Mesothelial cell of epicardium (in vitro differentiated cells): Measurements from ENCODE around the gene ACOXL. TPM values are rescaled to one million over a fixed set of nuclear protein-coding genes. Genes with fewer than 3 reads are reported as not detected.

Experiments used
- DNase-seq, 2 experiments: peaks; one replicate each; pipeline ENCODE4 v3.0.0; 2021; ENCODE audit warnings: low spot score in 2 of 2; ENCODE audit not compliant: unreplicated experiment in 2 of 2
- H3K27ac Mint-ChIP-seq: 2 replicates; pipeline ENCODE4 v1.8.0; 2021; ENCODE audit warnings: mixed read lengths
- H3K27me3 Mint-ChIP-seq: 2 replicates; pipeline ENCODE4 v1.8.0; 2021; ENCODE audit warnings: low read depth, mixed read lengths
- H3K36me3 Mint-ChIP-seq: 2 replicates; pipeline ENCODE4 v1.8.0; 2021; ENCODE audit warnings: mixed read lengths
- H3K4me1 Mint-ChIP-seq: 2 replicates; pipeline ENCODE4 v1.8.0; 2021; ENCODE audit warnings: mixed read lengths
- H3K4me3 Mint-ChIP-seq: 2 replicates; pipeline ENCODE4 v1.8.0; 2021; ENCODE audit warnings: mild to moderate bottlenecking, moderate library complexity, mixed read lengths
- H3K9me3 Mint-ChIP-seq: 2 replicates; pipeline ENCODE4 v1.8.0; 2021; ENCODE audit warnings: mixed read lengths
- total RNA-seq: library from RNA; stranded (reverse); gene quantifications from 3 replicates; pipeline ENCODE4 v1.2.1, GENCODE V29; 2021
- TF ChIP-seq, protein P1 (sequence below): fragments of 200-600 bp; sonication (generic); IDR thresholded peaks from one replicate; pipeline ENCODE4 v1.5.0; 2021; ENCODE audit warnings: antibody characterized with exemption; ENCODE audit not compliant: unreplicated experiment

Gene ACOXL
- total RNA-seq, 1 donor from 2014 or later = 0.20 TPM

GRCh38 chr2:110877031-110877827 is 144.9 kb downstream of the ACOXL start:
- no peak for DNase-seq
- H3K36me3 Mint-ChIP-seq = peaks cover 3% of the 10 kb centered on the region
- TF ChIP-seq, protein P1, sequence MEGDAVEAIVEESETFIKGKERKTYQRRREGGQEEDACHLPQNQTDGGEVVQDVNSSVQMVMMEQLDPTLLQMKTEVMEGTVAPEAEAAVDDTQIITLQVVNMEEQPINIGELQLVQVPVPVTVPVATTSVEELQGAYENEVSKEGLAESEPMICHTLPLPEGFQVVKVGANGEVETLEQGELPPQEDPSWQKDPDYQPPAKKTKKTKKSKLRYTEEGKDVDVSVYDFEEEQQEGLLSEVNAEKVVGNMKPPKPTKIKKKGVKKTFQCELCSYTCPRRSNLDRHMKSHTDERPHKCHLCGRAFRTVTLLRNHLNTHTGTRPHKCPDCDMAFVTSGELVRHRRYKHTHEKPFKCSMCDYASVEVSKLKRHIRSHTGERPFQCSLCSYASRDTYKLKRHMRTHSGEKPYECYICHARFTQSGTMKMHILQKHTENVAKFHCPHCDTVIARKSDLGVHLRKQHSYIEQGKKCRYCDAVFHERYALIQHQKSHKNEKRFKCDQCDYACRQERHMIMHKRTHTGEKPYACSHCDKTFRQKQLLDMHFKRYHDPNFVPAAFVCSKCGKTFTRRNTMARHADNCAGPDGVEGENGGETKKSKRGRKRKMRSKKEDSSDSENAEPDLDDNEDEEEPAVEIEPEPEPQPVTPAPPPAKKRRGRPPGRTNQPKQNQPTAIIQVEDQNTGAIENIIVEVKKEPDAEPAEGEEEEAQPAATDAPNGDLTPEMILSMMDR = no peak
- peaks cover 5% of the 10 kb centered on the region for H3K27me3 Mint-ChIP-seq
- H3K4me1 Mint-ChIP-seq = no peaks in the 10 kb centered on the region
- H3K9me3 Mint-ChIP-seq = peaks cover 22% of the 10 kb centered on the region
- H3K4me3 Mint-ChIP-seq = no peak overlapping the region
- H3K27ac Mint-ChIP-seq = no peak overlapping the region

DNA sequence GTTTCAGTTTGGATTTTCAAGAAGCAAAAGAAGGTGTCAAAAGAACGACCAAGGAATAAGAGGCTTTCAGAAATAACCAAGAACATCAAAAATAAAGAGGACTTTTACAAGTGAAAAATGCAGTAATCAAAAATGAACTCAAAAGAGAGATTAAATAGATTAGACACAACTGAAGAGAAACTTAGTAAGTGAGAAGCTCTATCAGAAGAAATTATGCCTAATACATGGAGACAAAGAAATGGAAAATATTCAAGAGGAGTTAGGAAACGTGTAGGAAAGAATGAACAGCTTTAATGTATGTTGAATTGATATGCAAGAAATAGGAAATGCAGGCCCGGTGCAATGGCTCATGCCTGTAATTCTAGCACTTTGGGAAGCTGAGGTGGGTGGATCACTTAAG is 145.8 kb downstream of the ACOXL start:
- Mint-ChIP-seq H3K9me3 (peaks cover 22% of the 10 kb centered on the region), H3K36me3 (peaks cover 3% of the 10 kb centered on the region), H3K4me1 (no peaks in the 10 kb centered on the region), H3K27ac (no peak overlapping the region), H3K4me3 (no peak overlapping the region), H3K27me3 (peaks cover 5% of the 10 kb centered on the region)
- TF ChIP-seq, protein P1 = no peak
- no peak for DNase-seq

DNA sequence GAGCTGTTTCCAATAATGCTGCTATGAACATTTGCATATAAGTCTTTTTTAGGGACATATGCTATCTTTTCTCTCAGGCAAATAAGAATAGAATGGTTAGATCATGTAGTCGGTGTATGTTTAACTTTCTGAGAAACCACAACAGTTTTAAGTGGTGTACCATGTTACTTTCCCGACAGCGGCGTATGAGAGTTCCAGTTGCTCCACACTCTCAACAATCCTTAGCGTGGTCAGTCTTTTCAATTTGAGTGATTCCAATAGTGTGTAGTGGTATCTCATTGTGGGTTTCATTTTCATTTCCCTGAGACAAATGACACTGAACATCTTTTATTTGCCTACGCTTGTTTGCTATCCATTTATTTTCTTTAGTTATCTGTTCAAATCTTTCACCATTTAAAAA is 149.5 kb downstream of the ACOXL start:
- Mint-ChIP-seq H3K9me3 (peaks cover 22% of the 10 kb centered on the region), H3K4me1 (no peaks in the 10 kb centered on the region), H3K4me3 (no peak overlapping the region), H3K36me3 (peaks cover 3% of the 10 kb centered on the region), H3K27me3 (peaks cover 5% of the 10 kb centered on the region), H3K27ac (no peak overlapping the region)
- TF ChIP-seq, protein P1 = no peak
- DNase-seq = no peak

GRCh38 chr2:110883406-110883805 is 151.0 kb downstream of the ACOXL start:
- H3K36me3 Mint-ChIP-seq = no peaks in the 10 kb centered on the region
- H3K27me3 Mint-ChIP-seq = peaks cover 5% of the 10 kb centered on the region
- TF ChIP-seq, protein P1 = no peak
- no peak overlapping the region for H3K27ac Mint-ChIP-seq
- no peaks in the 10 kb centered on the region for H3K4me1 Mint-ChIP-seq
- DNase-seq = no peak
- H3K9me3 Mint-ChIP-seq = peaks cover 17% of the 10 kb centered on the region
- no peak overlapping the region for H3K4me3 Mint-ChIP-seq

DNA sequence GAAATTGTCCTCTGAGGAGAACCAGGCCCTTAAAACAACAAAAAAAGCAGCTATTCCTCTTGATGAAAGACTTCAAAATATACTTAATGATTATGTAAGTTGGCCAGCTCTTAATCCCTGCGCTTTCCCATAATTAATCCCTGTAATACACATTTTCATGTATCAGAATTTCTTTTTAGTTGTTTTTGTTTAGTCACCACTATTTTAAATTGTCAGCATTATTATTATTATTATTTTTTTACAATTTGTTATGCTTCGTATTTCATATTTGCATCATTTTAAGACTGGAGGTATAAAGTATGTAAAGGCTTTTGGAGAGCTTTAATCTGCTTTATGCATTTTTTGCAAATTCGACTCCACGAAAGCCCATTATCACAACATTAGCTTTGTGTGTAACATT is 152.9 kb downstream of the ACOXL start:
- TF ChIP-seq, protein P1 = no peak
- Mint-ChIP-seq H3K27me3 (peaks cover 5% of the 10 kb centered on the region), H3K9me3 (peaks cover 15% of the 10 kb centered on the region), H3K36me3 (no peaks in the 10 kb centered on the region), H3K27ac (no peak overlapping the region), H3K4me3 (no peak overlapping the region), H3K4me1 (no peaks in the 10 kb centered on the region)
- DNase-seq = no peak
